Small intestine (tissue), 7 donors: ENCODE measurements around the gene GRIK4. TPM values are rescaled to one million over a fixed set of nuclear protein-coding genes. Genes with fewer than 3 reads are reported as not detected.
A peak's percentile ranks its signal among the peaks of the same experiment; 100 is the strongest.
"Not testable (repeated sequence)": the region's sequence is repeated elsewhere in the genome, so short reads cannot be mapped to it uniquely, and the experiment has no call there.

ENCODE experiments used
- DNase-seq, 2 donors: peaks; one replicate each; pipeline versions ENCODE4 v3.0.0 to v3.0.0-alpha.2; 2013
- FAIRE-seq: peaks from 2 replicates; lab custom pipeline; 2012; peaks lifted over from hg19 to GRCh38; lab: Jason Lieb, UNC
- H3K27ac ChIP-seq, 3 donors: one replicate each; pipeline ENCODE4 v1.5.1; 2013; ENCODE audit warnings: low read length in 2 of 3, mild to moderate bottlenecking in 2 of 3, control low read depth in 1 of 3, inconsistent platforms in 1 of 3, low read depth in 1 of 3, moderate library complexity in 1 of 3
- H3K27me3 ChIP-seq, 3 donors: one replicate each; pipeline ENCODE4 v1.6.1; 2013; ENCODE audit warnings: low read length in 3 of 3, inconsistent platforms in 1 of 3; ENCODE audit not compliant: control insufficient read depth in 3 of 3, insufficient read depth in 3 of 3
- H3K36me3 ChIP-seq, 3 donors: one replicate each; pipeline ENCODE4 v1.6.1; 2013; ENCODE audit warnings: low read length in 3 of 3, inconsistent platforms in 1 of 3, low read depth in 1 of 3, mild to moderate bottlenecking in 1 of 3, moderate library complexity in 1 of 3; ENCODE audit not compliant: control insufficient read depth in 3 of 3, insufficient read depth in 2 of 3
- H3K4me1 ChIP-seq, 3 donors: one replicate each; pipeline ENCODE4 v1.6.1; 2013; ENCODE audit warnings: low read length in 2 of 3, inconsistent platforms in 1 of 3, low read depth in 1 of 3, mild to moderate bottlenecking in 1 of 3, moderate library complexity in 1 of 3; ENCODE audit not compliant: control insufficient read depth in 3 of 3, insufficient read depth in 2 of 3
- H3K4me3 ChIP-seq, 3 donors: one replicate each; pipeline ENCODE4 v1.5.1; 2013; ENCODE audit warnings: low read length in 3 of 3, control low read depth in 1 of 3, inconsistent platforms in 1 of 3, low read depth in 1 of 3, mild to moderate bottlenecking in 1 of 3, moderate library complexity in 1 of 3
- H3K9me3 ChIP-seq, 2 donors: one replicate each; pipeline ENCODE4 v1.6.1; 2013; ENCODE audit warnings: low read depth in 1 of 2, low read length in 1 of 2; ENCODE audit not compliant: control insufficient read depth in 2 of 2, insufficient read depth in 1 of 2
- WGBS, 3 donors: extraction: QIAGEN DNeasy Blood & Tissue Kit; methylation state at CpG; one replicate each; pipeline ENCODE4 v1.1.7; 2013; 5-methylcytosine and 5-hydroxymethylcytosine counted together
- polyA plus RNA-seq, 4 donors: library from polyadenylated mRNA; stranded (reverse) in 3 of 4; unstranded in 1 of 4; fragments of 200-250 nt in 3 of 4; fragments of 120-200 nt in 1 of 4; gene quantifications; one replicate each; pipeline versions ENCODE4 v1.2.1 to v1.2.3, GENCODE V29; 2013
- donor health status: healthy with polysubstance abuse.
- donor health status: control.
- donor health status: control.
- donor health status: Bipolar disorder and iron deficiency.
- donor health status: healthy.

The GRIK4 gene
- polyA plus RNA-seq, 4 donors = 0.15 to 1.4 (median 0.27) TPM; not detected in 1

GRCh38 chr11:120785576-120785975 is 274.0 kb downstream of the GRIK4 start:
- Histone ChIP-seq H3K9me3 (no peaks in the 10 kb centered on the region), H3K27me3 (peaks cover 0 to 9% (median 0%) of the 10 kb centered on the region in 3 donors), H3K4me3 (no peak overlapping the region), H3K4me1 (no peaks in the 10 kb centered on the region), H3K27ac (no peak overlapping the region), H3K36me3 (no peaks in the 10 kb centered on the region)
- DNase-seq (no peak), FAIRE-seq (no peak)
- 80 to 93% (median 81%) methylated on average over 9 of the region's 9 CpGs for WGBS, 3 donors

GRCh38 chr11:120786206-120786735 is 274.7 kb downstream of the GRIK4 start:
- Histone ChIP-seq H3K4me3 (no peak overlapping the region), H3K27me3 (peaks cover 0 to 9% (median 0%) of the 10 kb centered on the region in 3 donors), H3K36me3 (no peaks in the 10 kb centered on the region), H3K27ac (no peak overlapping the region), H3K9me3 (no peaks in the 10 kb centered on the region), H3K4me1 (no peaks in the 10 kb centered on the region)
- 82 to 94% (median 93%) methylated on average over 4 of the region's 4 CpGs for WGBS, 3 donors
- DNase-seq = no peak
- no peak for FAIRE-seq

- H3K9me3 ChIP-seq, H3K36me3 ChIP-seq, H3K27ac ChIP-seq, H3K4me1 ChIP-seq, DNase-seq, FAIRE-seq, H3K4me3 ChIP-seq: not testable (repeated sequence)
- H3K27me3 ChIP-seq = peaks cover 0 to 11% (median 0%) of the 10 kb centered on the region in 3 donors
- WGBS, 3 donors = 74 to 90% (median 87%) methylated on average over 9 of the region's 9 CpGs
Measured at GRCh38 chr11:120787224-120787623, 275.7 kb downstream of the GRIK4 start.

- 80 to 81% (median 80%) methylated on average over 9 of the region's 9 CpGs for WGBS, 3 donors
- Histone ChIP-seq H3K9me3 (peaks cover 0 to 5% of the 10 kb centered on the region in 2 donors), H3K27ac (no peak overlapping the region), H3K4me3 (no peak overlapping the region), H3K36me3 (no peaks in the 10 kb centered on the region), H3K4me1 (no peaks in the 10 kb centered on the region), H3K27me3 (peaks cover 0 to 8% (median 0%) of the 10 kb centered on the region in 3 donors)
- DNase-seq (no peak), FAIRE-seq (no peak)
Measured at GRCh38 chr11:120789391-120789790, 277.8 kb downstream of the GRIK4 start.

- Histone ChIP-seq H3K4me3 (no peak overlapping the region), H3K27ac (no peak overlapping the region), H3K27me3 (peaks cover 0 to 8% (median 0%) of the 10 kb centered on the region in 3 donors), H3K4me1 (no peaks in the 10 kb centered on the region), H3K36me3 (no peaks in the 10 kb centered on the region), H3K9me3 (peaks cover 0 to 5% of the 10 kb centered on the region in 2 donors)
- 10 to 55% (median 28%) methylated on average over 7 of the region's 7 CpGs for WGBS, 3 donors
- DNase-seq (peak in 1 of 2 donors; percentile 60), FAIRE-seq (no peak)
Measured at GRCh38 chr11:120792306-120792705, 280.8 kb downstream of the GRIK4 start.

GRCh38 chr11:120793150-120793549 is 281.6 kb downstream of the GRIK4 start:
- Histone ChIP-seq H3K4me3 (no peak overlapping the region), H3K4me1 (no peaks in the 10 kb centered on the region), H3K9me3 (peaks cover 0 to 5% of the 10 kb centered on the region in 2 donors), H3K27me3 (peaks cover 0 to 7% (median 0%) of the 10 kb centered on the region in 3 donors), H3K27ac (no peak overlapping the region), H3K36me3 (no peaks in the 10 kb centered on the region)
- 66 to 79% (median 69%) methylated on average over 5 of the region's 5 CpGs for WGBS, 3 donors
- FAIRE-seq = no peak
- DNase-seq = no peak

GRCh38 chr11:120793806-120794479 is 282.4 kb downstream of the GRIK4 start:
- Histone ChIP-seq H3K4me3 (no peak overlapping the region), H3K9me3 (peaks cover 0 to 5% of the 10 kb centered on the region in 2 donors), H3K27ac (no peak overlapping the region), H3K4me1 (no peaks in the 10 kb centered on the region), H3K36me3 (no peaks in the 10 kb centered on the region), H3K27me3 (peaks cover 0 to 2% (median 0%) of the 10 kb centered on the region in 3 donors)
- 76 to 92% (median 80%) methylated on average over 14 of the region's 14 CpGs for WGBS, 3 donors
- no peak for FAIRE-seq
- DNase-seq = no peak

- H3K36me3 ChIP-seq = no peaks in the 10 kb centered on the region
- WGBS, 3 donors = 82 to 94% (median 88%) methylated on average over 9 of the region's 9 CpGs
- DNase-seq (no peak), FAIRE-seq (no peak)
- H3K4me3 ChIP-seq = no peak overlapping the region
- H3K27ac ChIP-seq = no peak overlapping the region
- H3K27me3 ChIP-seq = peaks cover 0 to 2% (median 0%) of the 10 kb centered on the region in 3 donors
- peaks cover 0 to 5% of the 10 kb centered on the region in 2 donors for H3K9me3 ChIP-seq
- H3K4me1 ChIP-seq = no peaks in the 10 kb centered on the region
Measured at GRCh38 chr11:120794748-120795147, 283.2 kb downstream of the GRIK4 start.
